GM12878 (cell line): ENCODE data around the gene PDE10A. TPM values are rescaled to one million over a fixed set of nuclear protein-coding genes. Genes with fewer than 3 reads are reported as not detected.

Experiments
- PAX5 ChIP-seq: IDR thresholded peaks from 2 replicates; pipeline ENCODE4 v1.6.1; 2011; ENCODE audit warnings: low read depth, low read length, borderline replicate concordance
- SIX5 ChIP-seq: IDR thresholded peaks from 2 replicates; pipeline ENCODE4 v1.6.1; 2011; ENCODE audit warnings: mild to moderate bottlenecking, low read depth, low read length, moderate library complexity; ENCODE audit not compliant: severe bottlenecking
- SRF ChIP-seq, 2 experiments: IDR thresholded peaks; 2 replicates each; pipeline ENCODE4 v1.6.1; 2011; ENCODE audit warnings: low read depth in 2 of 2, low read length in 2 of 2, mild to moderate bottlenecking in 1 of 2, moderate library complexity in 1 of 2
- TAF1 ChIP-seq: IDR thresholded peaks from 2 replicates; pipeline ENCODE4 v1.6.1; 2011; ENCODE audit warnings: mild to moderate bottlenecking, low read depth, low read length, borderline replicate concordance
- polyA plus RNA-seq, 11 experiments: library from polyadenylated mRNA; depleted of rRNA in 4 of 11; unstranded in 6 of 11; stranded (reverse) in 5 of 11; fragments of >200 nt; fragmentation: Nextera tagmentation in 4 of 11; fragmentation: Illumina TruSeq in 1 of 11; extraction: Ambion mirVana in 4 of 11; extraction: Trizol in 1 of 11; gene quantifications; 1 replicate in 1 of 11; 2 replicates in 10 of 11; pipeline versions ENCODE4 v1.2.1 to v1.2.3, GENCODE V29; 2011 to 2016; ENCODE audit warnings: inconsistent platforms in 2 of 11, missing spikeins in 2 of 11, low read depth in 1 of 11
- total RNA-seq, 4 experiments: library from RNA; depleted of rRNA in 3 of 4; stranded (reverse); fragments of >200 nt in 3 of 4; fragmentation: Illumina TruSeq in 1 of 4; extraction: Trizol in 1 of 4; gene quantifications; 2 replicates each; pipeline versions ENCODE4 v1.2.1 to v1.2.3, GENCODE V29; 2013 to 2021
- TF ChIP-seq, protein P1 (sequence below): fragments of 450-650 bp; IDR thresholded peaks from 2 replicates; pipeline ENCODE4 v1.6.1; 2016; ENCODE audit warnings: mild to moderate bottlenecking, moderate library complexity, borderline replicate concordance
- TF ChIP-seq, protein P2 (sequence below): fragments of 450-650 bp; IDR thresholded peaks from 2 replicates; pipeline ENCODE4 v1.6.1; 2018; ENCODE audit warnings: mild to moderate bottlenecking, low read depth, moderate library complexity; ENCODE audit not compliant: partially characterized antibody

The PDE10A gene
- total and polyA plus RNA-seq, 10 of the 15 experiments (the other 5 are each of a cell fraction or from before 2014, with no cell fraction given), result under 0.01 to 1.3 (median 0.03) TPM; not detected in 2

GRCh38 chr6:165487950-165488349 is 175.1 kb downstream of the PDE10A start (continued):
- TF ChIP-seq, protein P1, sequence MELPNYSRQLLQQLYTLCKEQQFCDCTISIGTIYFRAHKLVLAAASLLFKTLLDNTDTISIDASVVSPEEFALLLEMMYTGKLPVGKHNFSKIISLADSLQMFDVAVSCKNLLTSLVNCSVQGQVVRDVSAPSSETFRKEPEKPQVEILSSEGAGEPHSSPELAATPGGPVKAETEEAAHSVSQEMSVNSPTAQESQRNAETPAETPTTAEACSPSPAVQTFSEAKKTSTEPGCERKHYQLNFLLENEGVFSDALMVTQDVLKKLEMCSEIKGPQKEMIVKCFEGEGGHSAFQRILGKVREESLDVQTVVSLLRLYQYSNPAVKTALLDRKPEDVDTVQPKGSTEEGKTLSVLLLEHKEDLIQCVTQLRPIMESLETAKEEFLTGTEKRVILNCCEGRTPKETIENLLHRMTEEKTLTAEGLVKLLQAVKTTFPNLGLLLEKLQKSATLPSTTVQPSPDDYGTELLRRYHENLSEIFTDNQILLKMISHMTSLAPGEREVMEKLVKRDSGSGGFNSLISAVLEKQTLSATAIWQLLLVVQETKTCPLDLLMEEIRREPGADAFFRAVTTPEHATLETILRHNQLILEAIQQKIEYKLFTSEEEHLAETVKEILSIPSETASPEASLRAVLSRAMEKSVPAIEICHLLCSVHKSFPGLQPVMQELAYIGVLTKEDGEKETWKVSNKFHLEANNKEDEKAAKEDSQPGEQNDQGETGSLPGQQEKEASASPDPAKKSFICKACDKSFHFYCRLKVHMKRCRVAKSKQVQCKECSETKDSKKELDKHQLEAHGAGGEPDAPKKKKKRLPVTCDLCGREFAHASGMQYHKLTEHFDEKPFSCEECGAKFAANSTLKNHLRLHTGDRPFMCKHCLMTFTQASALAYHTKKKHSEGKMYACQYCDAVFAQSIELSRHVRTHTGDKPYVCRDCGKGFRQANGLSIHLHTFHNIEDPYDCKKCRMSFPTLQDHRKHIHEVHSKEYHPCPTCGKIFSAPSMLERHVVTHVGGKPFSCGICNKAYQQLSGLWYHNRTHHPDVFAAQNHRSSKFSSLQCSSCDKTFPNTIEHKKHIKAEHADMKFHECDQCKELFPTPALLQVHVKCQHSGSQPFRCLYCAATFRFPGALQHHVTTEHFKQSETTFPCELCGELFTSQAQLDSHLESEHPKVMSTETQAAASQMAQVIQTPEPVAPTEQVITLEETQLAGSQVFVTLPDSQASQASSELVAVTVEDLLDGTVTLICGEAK, result no peak
- TF ChIP-seq, protein P2, sequence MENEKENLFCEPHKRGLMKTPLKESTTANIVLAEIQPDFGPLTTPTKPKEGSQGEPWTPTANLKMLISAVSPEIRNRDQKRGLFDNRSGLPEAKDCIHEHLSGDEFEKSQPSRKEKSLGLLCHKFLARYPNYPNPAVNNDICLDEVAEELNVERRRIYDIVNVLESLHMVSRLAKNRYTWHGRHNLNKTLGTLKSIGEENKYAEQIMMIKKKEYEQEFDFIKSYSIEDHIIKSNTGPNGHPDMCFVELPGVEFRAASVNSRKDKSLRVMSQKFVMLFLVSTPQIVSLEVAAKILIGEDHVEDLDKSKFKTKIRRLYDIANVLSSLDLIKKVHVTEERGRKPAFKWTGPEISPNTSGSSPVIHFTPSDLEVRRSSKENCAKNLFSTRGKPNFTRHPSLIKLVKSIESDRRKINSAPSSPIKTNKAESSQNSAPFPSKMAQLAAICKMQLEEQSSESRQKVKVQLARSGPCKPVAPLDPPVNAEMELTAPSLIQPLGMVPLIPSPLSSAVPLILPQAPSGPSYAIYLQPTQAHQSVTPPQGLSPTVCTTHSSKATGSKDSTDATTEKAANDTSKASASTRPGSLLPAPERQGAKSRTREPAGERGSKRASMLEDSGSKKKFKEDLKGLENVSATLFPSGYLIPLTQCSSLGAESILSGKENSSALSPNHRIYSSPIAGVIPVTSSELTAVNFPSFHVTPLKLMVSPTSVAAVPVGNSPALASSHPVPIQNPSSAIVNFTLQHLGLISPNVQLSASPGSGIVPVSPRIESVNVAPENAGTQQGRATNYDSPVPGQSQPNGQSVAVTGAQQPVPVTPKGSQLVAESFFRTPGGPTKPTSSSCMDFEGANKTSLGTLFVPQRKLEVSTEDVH, result no peak
- no peak for TF ChIP-seq SIX5
- no peak for TF ChIP-seq PAX5
- TF ChIP-seq SRF (IDR thresholded peaks at IDR 0.05; ENCODE audit: low read depth in 2 of 2, low read length in 2 of 2), result no peak
- TF ChIP-seq TAF1, result no peak
- TF ChIP-seq, all 136 proteins: peak for 0
